Brain microvascular endothelial cell (primary cell): Measurements from ENCODE around the gene TMEM150B.

Experiments
- DNase-seq: peaks from one replicate; pipeline ENCODE4 v3.0.0-alpha.2; 2020
- H3K27ac ChIP-seq: fragments of 250-450 bp; sonication (Bioruptor Pico); 2 replicates; pipeline ENCODE4 v1.5.1; 2020; ENCODE audit warnings: mild to moderate bottlenecking, moderate library complexity
- H3K27me3 ChIP-seq: fragments of 250-450 bp; sonication (Bioruptor Pico); replicated peaks from 2 replicates; pipeline ENCODE4 v1.5.1; 2020; ENCODE audit warnings: mild to moderate bottlenecking
- H3K36me3 ChIP-seq: fragments of 250-450 bp; sonication (Bioruptor Pico); replicated peaks from 2 replicates; pipeline ENCODE4 v1.5.1; 2020; ENCODE audit warnings: mild to moderate bottlenecking
- H3K4me3 ChIP-seq: 2 replicates; pipeline ENCODE4 v1.5.1; 2011; ENCODE audit warnings: low read depth, mild to moderate bottlenecking, control low read depth, low read length, moderate library complexity
- CTCF ChIP-seq: IDR thresholded peaks from 2 replicates; pipeline ENCODE4 v1.5.1; 2011; ENCODE audit warnings: low read depth, mild to moderate bottlenecking, moderate library complexity, low read length, control low read depth, inconsistent platforms; ENCODE audit errors: missing control alignments
- in situ Hi-C: cut with HindIII; loops from 2 replicates; pipeline ENCODE4 v1.10.0; 2017; ENCODE audit warnings: low sequenced_read_pairs, low pct_ligation_motif_present

TMEM150B gene

DNA sequence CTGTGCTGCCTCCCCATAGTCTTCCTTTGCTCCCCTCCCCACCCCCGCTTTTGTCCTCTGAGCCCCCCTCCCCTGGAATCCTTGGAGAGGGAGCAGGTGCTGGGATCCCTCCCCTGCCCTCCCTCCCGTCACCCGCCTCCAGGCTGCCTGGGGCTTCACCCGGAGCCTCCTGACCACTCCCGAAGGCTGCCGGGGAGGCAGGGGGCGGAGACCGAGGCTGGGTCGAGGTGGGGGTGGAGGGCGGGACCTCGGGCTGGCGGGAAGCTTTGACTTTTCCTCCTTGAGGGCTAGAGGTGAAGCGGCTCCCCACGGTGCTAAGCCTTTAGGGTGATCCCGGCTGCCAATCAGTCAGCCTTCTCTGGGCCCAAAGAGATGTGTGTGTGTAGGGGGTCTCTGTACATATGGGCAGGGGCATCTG is 16.0 kb upstream of the TMEM150B start:
- H3K27ac ChIP-seq: no peak overlapping the region
- in situ Hi-C loops: no loop called here
- H3K4me3 ChIP-seq: peak overlapping the region; percentile 69
- TF ChIP-seq CTCF: no peak
- peak; percentile 19 for DNase-seq
- no peaks in the 10 kb centered on the region for H3K36me3 ChIP-seq
- H3K27me3 ChIP-seq: no peaks in the 10 kb centered on the region

GRCh38 chr19:55340784-55341147 is 15.6 kb upstream of the TMEM150B start:
- Histone ChIP-seq H3K27ac (no peak overlapping the region), H3K27me3 (no peaks in the 10 kb centered on the region), H3K4me3 (peak overlapping the region; percentile 69), H3K36me3 (no peaks in the 10 kb centered on the region)
- DNase-seq: no peak
- TF ChIP-seq CTCF: peak; percentile 48
- in situ Hi-C loops: no loop called here

DNA sequence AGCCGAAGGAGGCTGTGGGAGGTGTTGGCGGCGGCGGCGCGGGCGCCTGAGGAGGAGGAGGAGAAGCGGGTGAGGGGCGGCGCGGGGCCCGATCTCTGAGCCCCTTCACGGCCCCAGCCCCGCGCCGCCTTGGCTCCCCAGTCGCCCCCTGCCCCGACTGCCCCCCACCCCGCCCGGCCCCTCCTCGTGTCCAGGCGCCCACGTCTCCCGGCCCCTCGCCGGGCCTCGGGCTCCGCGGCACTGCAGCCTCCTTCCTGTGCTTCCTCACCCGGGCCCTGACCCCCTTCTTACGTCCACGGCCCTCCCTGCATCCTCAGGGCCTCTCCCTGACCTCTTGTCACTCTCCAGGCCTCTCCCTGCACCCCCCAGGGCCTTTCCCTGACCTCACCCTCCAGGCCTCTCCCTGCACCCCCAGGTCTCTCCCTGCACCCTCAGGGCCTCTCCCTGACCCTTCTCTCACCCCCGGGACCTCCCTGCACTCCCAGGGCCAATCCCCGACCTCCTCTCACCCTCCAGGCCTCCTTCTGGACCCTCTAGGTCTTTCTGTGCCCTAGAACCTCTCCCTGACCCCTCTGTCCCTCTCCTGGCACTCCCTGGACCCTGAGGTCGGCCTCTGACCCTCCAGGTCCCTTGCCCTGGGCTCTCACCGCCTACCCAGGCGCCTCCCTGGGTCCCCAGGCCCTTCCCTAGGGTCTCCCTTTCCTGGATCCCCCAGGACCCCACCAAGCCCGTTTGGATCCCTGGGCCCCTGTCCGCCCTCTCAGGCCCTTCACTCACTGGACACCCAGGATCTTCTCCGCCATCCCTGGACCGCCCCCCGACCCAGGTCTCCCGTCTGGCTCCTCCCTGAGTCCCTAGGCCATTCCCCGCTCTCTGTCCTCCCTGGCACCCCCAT is 15.0 kb upstream of the TMEM150B start:
- TF ChIP-seq CTCF: no peak
- Histone ChIP-seq H3K27me3 (no peaks in the 10 kb centered on the region), H3K36me3 (no peaks in the 10 kb centered on the region), H3K27ac (peak overlapping the region; percentile 44), H3K4me3 (peak overlapping the region; percentile 69)
- in situ Hi-C loops: no loop called here
- DNase-seq: no peak

GRCh38 chr19:55339105-55339888 is 14.2 kb upstream of the TMEM150B start, which contains the start of gene KMT5C:
KMT5C (plus strand) TSS chr19:55339876; CDS start chr19:55341937, 2,061 bp downstream.
- DNase-seq: peak; percentile 100
- in situ Hi-C loops: no loop called here

DNA sequence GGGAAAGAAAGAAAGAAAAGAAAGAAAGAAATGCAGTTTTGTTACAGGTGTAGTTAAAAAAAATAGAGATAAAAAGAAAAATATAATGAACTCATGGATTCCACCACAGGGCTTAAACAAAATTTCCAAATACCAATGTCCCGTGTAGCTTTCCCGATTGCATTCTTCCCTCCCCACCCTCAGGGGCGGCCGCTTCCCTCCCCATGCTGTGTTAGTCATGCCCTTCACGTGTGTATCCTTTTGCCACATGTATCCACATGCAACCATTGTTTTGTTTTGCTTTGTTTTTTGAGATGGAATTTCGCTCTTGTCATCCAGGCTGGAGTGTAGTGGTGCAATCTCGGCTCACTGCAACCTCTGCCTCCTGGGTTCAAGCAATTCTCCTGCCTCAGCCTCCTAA is 11.0 kb upstream of the TMEM150B start:
- TF ChIP-seq CTCF: no peak
- H3K27me3 ChIP-seq: no peaks in the 10 kb centered on the region
- no peak overlapping the region for H3K27ac ChIP-seq
- in situ Hi-C loops: no loop called here
- no peak for DNase-seq
- H3K4me3 ChIP-seq: no peak overlapping the region
- H3K36me3 ChIP-seq: no peaks in the 10 kb centered on the region

More at GRCh38 chr19:55339105-55339888, 14.2 kb upstream of the TMEM150B start, which contains the start of gene KMT5C:
- no peaks in the 10 kb centered on the region for H3K36me3 ChIP-seq
- H3K27me3 ChIP-seq: no peaks in the 10 kb centered on the region
- peak within 1 kb of the TSS; percentile 93 for H3K27ac ChIP-seq
- peak; percentile 50 for TF ChIP-seq CTCF
- H3K4me3 ChIP-seq: peak within 1 kb of the TSS; percentile 69
